ENCODE measurements around the gene CLDN4. TPM values are rescaled to one million over a fixed set of nuclear protein-coding genes. Genes with fewer than 3 reads are reported as not detected.
"Not testable (repeated sequence)": the region's sequence is repeated elsewhere in the genome, so short reads cannot be mapped to it uniquely, and the experiment has no call there.

CLDN4 gene
- polyA plus RNA-seq, 1 donor, result 0.97 TPM

- no peak for DNase-seq
Observed at GRCh38 chr7:73823873-73824592, 6.8 kb upstream of the CLDN4 start.

GRCh38 chr7:73824986-73825385, 5.8 kb upstream of the CLDN4 start:
- no peak for DNase-seq

GRCh38 chr7:73827567-73828106, 3.2 kb upstream of the CLDN4 start:
- DNase-seq, result no peak

- no peak for DNase-seq
Observed at GRCh38 chr7:73828107-73828803, 2.5 kb upstream of the CLDN4 start.

- no peak for DNase-seq
Observed at GRCh38 chr7:73828972-73829371, 1.8 kb upstream of the CLDN4 start.

- no peak for DNase-seq
Observed at GRCh38 chr7:73829505-73829904, 1.3 kb upstream of the CLDN4 start.

GRCh38 chr7:73829921-73830680, 695 bp upstream of the CLDN4 start:
- DNase-seq, result no peak

- no peak for DNase-seq
Observed at GRCh38 chr7:73831584-73831833, 713 bp downstream of the CLDN4 start.

- DNase-seq, result no peak
Observed at GRCh38 chr7:73831834-73832651, 1.2 kb downstream of the CLDN4 start.

- no peak for DNase-seq
Observed at GRCh38 chr7:73832806-73833205, 2.0 kb downstream of the CLDN4 start.

GRCh38 chr7:73833251-73833919, 2.6 kb downstream of the CLDN4 start:
- DNase-seq, result no peak

GRCh38 chr7:73834626-73835191, 3.9 kb downstream of the CLDN4 start:
- no peak for DNase-seq

- DNase-seq, result not testable (repeated sequence)
Observed at GRCh38 chr7:73837167-73837566, 6.4 kb downstream of the CLDN4 start.

- no peak for DNase-seq
Observed at GRCh38 chr7:73838642-73839041, 7.8 kb downstream of the CLDN4 start.

- DNase-seq, result no peak
Observed at GRCh38 chr7:73839290-73839689, 8.5 kb downstream of the CLDN4 start.

- DNase-seq, result no peak
Observed at GRCh38 chr7:73839743-73840714, 9.2 kb downstream of the CLDN4 start.

GRCh38 chr7:73840715-73841379, 10.1 kb downstream of the CLDN4 start:
- no peak for DNase-seq

- DNase-seq, result no peak
Observed at GRCh38 chr7:73841689-73842066, 10.9 kb downstream of the CLDN4 start.

GRCh38 chr7:73842067-73842976, 11.5 kb downstream of the CLDN4 start, which contains the start of gene METTL27:
TSS of gene METTL27 (minus strand) at chr7:73842516. CDS start at chr7:73842140, 376 bp downstream.
- peak; percentile 92 for DNase-seq

All from hindlimb muscle (tissue), 1 donor.